Adrenal gland (tissue), 12 donors: Measurements from ENCODE around the gene SLC22A7. TPM values are rescaled to one million over a fixed set of nuclear protein-coding genes. Genes with fewer than 3 reads are reported as not detected.

Experiments
- DNase-seq, 7 donors: peaks; one replicate each; pipeline ENCODE4 v3.0.0-alpha.2; 2019 to 2020
- H3K27ac ChIP-seq, 5 donors: fragments of 200-600 bp; sonication (generic) in 4 of 5; 1 replicate in 3 of 5; 2 replicates in 2 of 5; pipeline versions ENCODE4 v1.5.1 to v1.8.0; 2016 to 2020; ENCODE audit warnings: mild to moderate bottlenecking in 1 of 5
- H3K27me3 ChIP-seq: fragments of 200-600 bp; 2 replicates; pipeline ENCODE4 v1.8.0; 2021
- H3K36me3 ChIP-seq, 2 donors: fragments of 200-600 bp; replicated peaks in 1 of 2; 1 replicate in 1 of 2; 2 replicates in 1 of 2; pipeline versions ENCODE4 v1.5.1 to v1.8.0; 2018 to 2022
- H3K4me1 ChIP-seq, 2 donors: fragments of 200-600 bp; replicated peaks in 1 of 2; 1 replicate in 1 of 2; 2 replicates in 1 of 2; pipeline versions ENCODE4 v1.5.1 to v1.8.0; 2018 to 2021
- H3K4me3 ChIP-seq, 4 donors: fragments of 200-600 bp; sonication (generic) in 3 of 4; one replicate each; pipeline ENCODE4 v1.5.1; 2016 to 2018
- H3K9me3 ChIP-seq, 3 donors: fragments of 200-600 bp; sonication (generic) in 1 of 3; replicated peaks in 1 of 3; 1 replicate in 2 of 3; 2 replicates in 1 of 3; pipeline versions ENCODE4 v1.5.1 to v1.8.0; 2016 to 2021
- POLR2A ChIP-seq, 2 donors: fragments of 450-650 bp; IDR thresholded peaks; one replicate each; pipeline ENCODE4 v1.6.1; 2017; ENCODE audit warnings: antibody characterized with exemption in 2 of 2, mild to moderate bottlenecking in 2 of 2, moderate library complexity in 1 of 2
- WGBS, 4 donors: extraction: QIAGEN DNeasy Blood & Tissue Kit in 2 of 4; methylation state at CpG; one replicate each; pipeline versions ENCODE4 v1.1.5 to v1.1.7; 2013 to 2017; 5-methylcytosine and 5-hydroxymethylcytosine counted together
- intact Hi-C, 2 donors: fragments of 100-400 bp; cut with DNase I; formaldehyde crosslinking; loops; one replicate each; pipeline versions ENCODE4 v1.14.1 to v1.15.0; 2022 to 2023
- polyA plus RNA-seq, 3 donors: library from polyadenylated mRNA; stranded (reverse); fragments of 200-250 nt in 2 of 3; fragments of 350-450 nt in 1 of 3; fragmentation: Illumina TruSeq in 1 of 3; extraction: RNeasy Lipid Tissue Mini Kit (QIAGEN cat#74804) in 1 of 3; gene quantifications; one replicate each; pipeline ENCODE4 v1.2.3, GENCODE V29; 2013 to 2014
- total RNA-seq, 9 donors: library from RNA; depleted of rRNA in 4 of 9; stranded (reverse); fragments of >200 nt in 4 of 9; fragments of 120-200 nt in 1 of 9; fragmentation: NEBNext Ultra II Directional in 1 of 9; extraction: Animal tissue kit (Norgen Biotek cat#: 25700) in 1 of 9; gene quantifications; one replicate each; pipeline versions ENCODE4 v1.1.0 to v1.2.4, GENCODE V29; 2013 to 2023
- TF ChIP-seq, protein P1 (sequence below), 6 experiments: fragments of 450-650 bp in 4 of 6; fragments of 200-600 bp in 2 of 6; sonication (generic) in 1 of 6; IDR thresholded peaks; 1 replicate in 5 of 6; 2 replicates in 1 of 6; pipeline versions ENCODE4 v1.5.1 to v1.8.0; 2016 to 2021; ENCODE audit warnings: antibody characterized with exemption in 6 of 6, mild to moderate bottlenecking in 2 of 6, moderate library complexity in 1 of 6
- donor health status: healthy with polysubstance abuse.
- donor health status: Bipolar disorder and iron deficiency.
- donor health status: DM: yes; HTN: yes; CAD: no.
- donor health status: DM: no; HTN: no; CAD: no.
- donor health status: DM: no; HTN: no; CAD: no.
- donor health status: DM: yes; HTN: yes; CAD: no.

SLC22A7 gene
- total and polyA plus RNA-seq, 12 donors: 0.14 TPM; not detected in 11

DNA sequence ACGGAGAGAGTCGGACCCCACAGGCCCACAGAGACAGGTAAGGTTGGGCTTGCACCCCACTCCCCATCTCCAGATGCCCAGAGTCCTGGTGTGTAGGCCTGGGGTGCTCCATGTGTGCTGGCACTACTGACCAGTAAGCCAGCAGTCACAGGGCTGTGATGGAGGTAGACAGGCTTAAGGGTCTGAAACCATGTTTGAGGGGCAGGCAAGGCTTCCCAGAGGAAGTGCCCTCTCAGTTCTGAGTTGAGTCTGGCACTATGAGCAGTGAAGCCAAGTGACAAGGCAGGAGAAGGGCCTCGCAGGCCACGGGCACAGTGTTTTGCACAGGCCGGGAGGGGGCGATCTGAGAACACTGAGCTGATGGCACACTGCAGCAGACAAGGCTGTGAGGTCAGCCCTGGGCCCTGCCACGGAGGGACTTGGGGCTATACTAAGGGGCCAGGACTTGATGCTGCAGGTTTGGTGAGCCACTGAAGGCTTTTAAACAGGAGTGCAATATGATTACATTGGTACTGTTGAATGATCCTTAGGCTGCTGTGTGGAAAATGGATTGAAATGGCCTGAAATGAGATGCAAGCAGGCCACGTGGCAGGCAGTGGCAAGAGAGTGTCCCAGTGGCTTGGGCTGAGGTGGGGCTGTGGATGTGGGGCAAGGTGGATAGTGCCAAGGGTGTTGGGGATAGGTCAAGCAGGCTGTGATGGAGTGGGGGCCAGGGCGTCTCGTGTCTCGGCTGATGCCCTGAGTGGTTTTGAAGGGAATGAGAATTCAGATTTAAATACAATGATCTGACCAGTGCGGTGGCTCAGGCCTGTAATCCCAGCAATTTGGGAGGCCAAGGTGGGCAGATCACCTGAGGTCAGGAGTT lies 34.5 kb upstream of the SLC22A7 start:
- H3K4me1 ChIP-seq: peaks cover 6 to 13% of the 10 kb centered on the region in 2 donors
- TF ChIP-seq POLR2A (IDR thresholded peaks at IDR 0.05): no peak
- TF ChIP-seq, protein P1, sequence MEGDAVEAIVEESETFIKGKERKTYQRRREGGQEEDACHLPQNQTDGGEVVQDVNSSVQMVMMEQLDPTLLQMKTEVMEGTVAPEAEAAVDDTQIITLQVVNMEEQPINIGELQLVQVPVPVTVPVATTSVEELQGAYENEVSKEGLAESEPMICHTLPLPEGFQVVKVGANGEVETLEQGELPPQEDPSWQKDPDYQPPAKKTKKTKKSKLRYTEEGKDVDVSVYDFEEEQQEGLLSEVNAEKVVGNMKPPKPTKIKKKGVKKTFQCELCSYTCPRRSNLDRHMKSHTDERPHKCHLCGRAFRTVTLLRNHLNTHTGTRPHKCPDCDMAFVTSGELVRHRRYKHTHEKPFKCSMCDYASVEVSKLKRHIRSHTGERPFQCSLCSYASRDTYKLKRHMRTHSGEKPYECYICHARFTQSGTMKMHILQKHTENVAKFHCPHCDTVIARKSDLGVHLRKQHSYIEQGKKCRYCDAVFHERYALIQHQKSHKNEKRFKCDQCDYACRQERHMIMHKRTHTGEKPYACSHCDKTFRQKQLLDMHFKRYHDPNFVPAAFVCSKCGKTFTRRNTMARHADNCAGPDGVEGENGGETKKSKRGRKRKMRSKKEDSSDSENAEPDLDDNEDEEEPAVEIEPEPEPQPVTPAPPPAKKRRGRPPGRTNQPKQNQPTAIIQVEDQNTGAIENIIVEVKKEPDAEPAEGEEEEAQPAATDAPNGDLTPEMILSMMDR (IDR thresholded peaks at IDR 0.05): peak; percentile 58 to 88 (median 80)
- H3K4me3 ChIP-seq: no peak overlapping the region
- DNase-seq: peak; percentile 78 to 91 (median 88)
- intact Hi-C loops: loop anchor here in 1 of 2 donors (2.0 kb wide), 1 partner anchor 71 kb away; no protein-coding TSS in a partner anchor
- WGBS, 4 donors: 48 to 53% (median 51%) methylated on average over 10 to 12 of the region's 12 CpGs
- no peak overlapping the region for H3K27ac ChIP-seq
- no peaks in the 10 kb centered on the region for H3K9me3 ChIP-seq
- H3K27me3 ChIP-seq: no peaks in the 10 kb centered on the region
- H3K36me3 ChIP-seq: no peaks in the 10 kb centered on the region

DNA sequence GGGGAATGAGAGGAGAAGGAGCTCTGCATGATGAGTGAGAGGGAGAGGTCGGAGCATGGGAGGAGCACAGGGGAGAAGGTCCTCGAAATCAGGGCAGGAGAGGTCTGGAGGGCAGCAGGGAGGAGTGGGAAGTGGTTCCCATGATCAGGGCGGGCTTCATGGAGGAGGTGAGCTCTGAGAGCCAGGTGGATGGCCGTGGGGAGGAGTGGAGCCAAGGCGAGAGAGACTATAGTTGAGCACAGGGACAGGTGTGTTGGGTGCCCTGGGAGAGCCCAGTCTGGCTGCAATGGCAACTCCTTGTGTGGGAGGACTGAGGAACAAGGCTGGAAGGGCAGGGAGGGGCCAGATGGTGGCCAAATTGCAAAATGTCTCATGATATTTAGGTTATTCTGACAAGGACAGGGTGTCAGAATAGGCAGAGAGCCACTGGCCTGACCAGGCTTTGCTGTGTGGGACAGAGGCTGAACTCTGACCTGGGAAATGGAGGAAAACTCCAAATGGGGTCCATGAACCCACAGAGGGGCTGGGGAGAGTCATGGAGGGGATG lies 33.4 kb upstream of the SLC22A7 start:
- Histone ChIP-seq H3K4me1 (peaks cover 13 to 24% of the 10 kb centered on the region in 2 donors), H3K27ac (no peak overlapping the region), H3K4me3 (no peak overlapping the region), H3K36me3 (no peaks in the 10 kb centered on the region), H3K27me3 (no peaks in the 10 kb centered on the region), H3K9me3 (no peaks in the 10 kb centered on the region)
- DNase-seq: no peak
- TF ChIP-seq, protein P1 (IDR thresholded peaks at IDR 0.05): no peak
- no peak for TF ChIP-seq POLR2A (IDR thresholded peaks at IDR 0.05)
- intact Hi-C loops: loop anchor here in 1 of 2 donors (5.0 kb wide), 1 partner anchor 73 kb away; no protein-coding TSS in a partner anchor
- 80 to 90% (median 86%) methylated on average over 5 of the region's 5 CpGs for WGBS, 4 donors

DNA sequence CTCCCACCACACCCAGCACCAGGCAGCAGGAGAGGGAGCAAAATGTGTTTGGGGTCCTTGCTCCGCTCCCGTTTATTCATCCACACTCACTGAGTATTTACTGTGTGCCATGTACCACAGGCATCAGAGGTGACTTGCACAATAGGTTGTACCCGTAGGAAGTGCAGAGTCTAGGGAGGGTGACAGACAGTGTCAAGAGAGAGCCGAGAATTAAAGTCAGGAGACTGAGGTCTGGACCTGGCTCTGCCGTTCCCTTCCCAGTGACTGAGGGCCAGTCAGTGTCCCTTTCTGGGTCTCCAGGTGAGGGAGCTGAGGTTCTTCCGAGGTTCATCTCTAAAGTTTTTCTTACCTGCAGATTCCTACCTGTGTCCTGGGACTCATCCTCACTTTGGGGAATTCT lies 32.5 kb upstream of the SLC22A7 start:
- WGBS, 4 donors: 88 to 90% (median 88%) methylated on average over 6 of the region's 6 CpGs
- no peak for DNase-seq
- TF ChIP-seq POLR2A (IDR thresholded peaks at IDR 0.05): no peak
- TF ChIP-seq, protein P1 (IDR thresholded peaks at IDR 0.05): no peak
- peaks cover 13 to 26% of the 10 kb centered on the region in 2 donors for H3K4me1 ChIP-seq
- H3K9me3 ChIP-seq: no peaks in the 10 kb centered on the region
- intact Hi-C loops: loop anchor here in 1 of 2 donors (5.0 kb wide), 1 partner anchor 72 kb away; no protein-coding TSS in a partner anchor
- H3K27me3 ChIP-seq: no peaks in the 10 kb centered on the region
- no peak overlapping the region for H3K27ac ChIP-seq
- H3K4me3 ChIP-seq: no peak overlapping the region
- H3K36me3 ChIP-seq: no peaks in the 10 kb centered on the region

DNA sequence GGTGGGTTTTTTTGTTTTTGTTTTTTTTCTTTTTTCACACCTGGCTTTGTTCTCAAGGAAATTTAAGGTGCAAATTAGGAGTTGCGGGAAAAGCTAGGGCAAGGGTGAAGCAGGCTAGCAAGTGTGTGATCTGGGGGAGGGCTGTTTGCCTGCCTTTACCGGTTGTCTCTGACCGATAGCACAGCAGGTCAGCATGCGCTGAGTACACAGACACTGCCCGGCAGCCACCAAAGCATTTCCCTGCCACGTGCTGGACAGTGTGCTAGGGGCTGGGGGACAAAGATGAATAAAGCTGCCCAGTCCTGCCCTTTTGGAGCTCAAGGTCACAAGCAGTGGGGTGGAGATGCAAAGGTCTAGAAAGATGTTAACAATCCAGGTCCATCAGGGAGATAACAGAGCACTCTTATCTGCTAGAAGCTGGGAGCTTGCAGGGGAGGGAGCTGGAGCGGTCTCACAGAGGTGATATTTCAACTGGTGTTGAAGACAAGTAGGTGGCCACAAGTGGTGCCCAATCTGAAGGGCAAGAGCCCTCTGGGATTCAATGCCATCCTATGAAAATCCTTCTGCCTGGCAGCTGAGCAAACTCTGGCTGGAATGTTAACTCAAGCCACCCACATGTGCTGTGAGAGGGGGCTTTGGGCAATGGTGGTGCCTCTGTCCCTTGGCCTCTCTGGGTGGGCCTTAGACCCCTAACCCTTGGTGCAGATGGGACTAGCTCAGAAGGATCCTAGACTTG lies 30.3 kb upstream of the SLC22A7 start:
- TF ChIP-seq POLR2A (IDR thresholded peaks at IDR 0.05): no peak
- TF ChIP-seq, protein P1 (IDR thresholded peaks at IDR 0.05): no peak
- 44 to 57% (median 54%) methylated on average over 7 of the region's 7 CpGs for WGBS, 4 donors
- Histone ChIP-seq H3K4me1 (peaks cover 13 to 26% of the 10 kb centered on the region in 2 donors), H3K27me3 (no peaks in the 10 kb centered on the region), H3K4me3 (no peak overlapping the region), H3K27ac (peak overlapping the region in 2 of 5 donors; percentile 22 to 45), H3K36me3 (no peaks in the 10 kb centered on the region), H3K9me3 (no peaks in the 10 kb centered on the region)
- intact Hi-C loops: loop anchor here in 1 of 2 donors (5.0 kb wide), 1 partner anchor 70 kb away; no protein-coding TSS in a partner anchor
- DNase-seq: peak in 4 of 7 donors; percentile 29 to 56 (median 51)
